ENCODE results near the gene ABHD16A. TPM values are rescaled to one million over a fixed set of nuclear protein-coding genes. Genes with fewer than 3 reads are reported as not detected.

ABHD16A gene
- total RNA-seq, 1 donor from 2014 or later = 48.2 TPM

DNA sequence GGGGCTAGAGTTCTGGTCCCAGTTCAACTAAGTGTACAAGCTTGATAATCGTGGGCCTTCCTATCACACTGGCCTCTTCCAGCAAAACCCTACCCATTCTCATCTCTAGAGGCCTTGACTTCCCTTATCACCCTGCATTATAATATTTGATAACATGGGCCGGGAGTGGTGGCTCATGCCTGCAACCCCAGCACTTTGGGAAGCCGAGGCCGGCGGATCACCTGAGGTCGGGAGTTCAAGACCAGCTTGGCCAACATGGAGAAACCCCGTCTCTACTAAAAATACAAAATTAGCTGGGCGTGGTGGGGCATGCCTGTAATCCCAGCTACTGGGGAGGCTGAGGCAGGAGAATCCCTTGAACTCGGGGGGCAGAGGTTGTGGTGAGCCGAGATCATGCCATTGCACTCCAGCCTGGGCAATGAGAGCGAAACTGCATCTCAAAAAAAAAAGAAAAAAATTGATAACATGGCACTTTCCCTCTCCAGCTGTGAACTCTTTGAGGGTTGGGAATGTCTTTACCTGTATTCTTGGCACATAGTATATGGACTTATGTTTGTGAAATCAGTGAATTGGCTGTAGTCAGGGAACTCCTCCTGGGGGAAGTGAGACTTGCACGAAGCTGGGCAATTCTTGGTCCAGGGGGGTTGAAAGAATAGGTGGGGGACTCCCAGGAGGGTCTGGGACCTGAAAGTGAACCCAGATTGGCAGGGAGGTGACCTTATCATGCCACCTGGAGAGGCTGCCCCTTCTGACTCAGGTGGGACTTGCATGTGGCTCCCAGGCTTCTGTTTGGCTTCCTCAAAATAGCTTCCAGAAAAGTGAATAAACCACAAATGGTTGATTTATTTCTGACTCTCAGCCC, 41.6 kb downstream of the ABHD16A start:
- DNase-seq = no peak

DNA sequence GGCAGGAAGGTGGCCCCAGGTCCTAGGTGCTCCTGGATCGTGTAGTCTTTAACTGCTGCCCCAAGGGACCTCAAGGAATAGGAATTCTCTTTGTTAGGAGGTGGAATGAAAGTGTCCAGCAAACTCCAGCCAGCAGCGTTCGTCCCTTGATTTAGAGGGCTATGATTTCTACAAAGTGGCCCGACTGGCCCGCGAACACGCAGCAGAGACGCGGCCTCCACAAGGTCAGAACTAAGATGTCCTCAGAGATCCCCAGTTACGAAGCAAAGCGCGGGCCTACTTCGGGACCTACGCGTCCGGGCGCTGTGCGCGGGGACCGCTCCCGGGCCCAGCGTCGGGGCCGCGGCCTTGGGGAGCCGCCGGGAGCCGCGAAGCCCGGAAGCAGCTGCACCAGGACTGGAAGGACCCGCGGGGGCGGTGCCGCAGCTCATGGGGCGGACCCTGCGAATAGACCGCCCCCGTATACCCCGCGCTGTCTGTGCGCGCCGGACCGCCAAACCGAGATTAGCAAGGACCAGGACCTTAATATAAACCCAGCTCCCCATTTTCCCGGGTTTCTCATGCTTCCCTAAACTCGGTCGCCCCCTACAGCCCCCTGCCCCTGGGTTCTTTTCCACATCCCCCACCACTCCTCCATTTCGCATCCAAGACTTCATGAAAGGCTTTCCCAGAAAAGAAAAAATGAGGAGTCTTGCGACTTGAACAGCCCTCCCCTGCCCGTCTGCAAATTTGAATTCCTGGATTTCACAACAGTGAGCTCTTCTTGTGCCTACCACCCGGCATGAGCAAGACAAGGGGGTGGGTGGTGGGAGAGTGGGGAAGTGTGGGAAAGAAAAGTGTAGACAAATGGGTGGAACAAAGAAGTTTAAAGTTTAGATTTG, 42.5 kb downstream of the ABHD16A start, which contains the start of gene C6orf47:
Gene C6orf47, minus strand, starts transcription at position 398 of the 881 bp plus-strand sequence. CDS start 831 bp downstream, outside the sequence.
- DNase-seq = peak; percentile 72

DNA sequence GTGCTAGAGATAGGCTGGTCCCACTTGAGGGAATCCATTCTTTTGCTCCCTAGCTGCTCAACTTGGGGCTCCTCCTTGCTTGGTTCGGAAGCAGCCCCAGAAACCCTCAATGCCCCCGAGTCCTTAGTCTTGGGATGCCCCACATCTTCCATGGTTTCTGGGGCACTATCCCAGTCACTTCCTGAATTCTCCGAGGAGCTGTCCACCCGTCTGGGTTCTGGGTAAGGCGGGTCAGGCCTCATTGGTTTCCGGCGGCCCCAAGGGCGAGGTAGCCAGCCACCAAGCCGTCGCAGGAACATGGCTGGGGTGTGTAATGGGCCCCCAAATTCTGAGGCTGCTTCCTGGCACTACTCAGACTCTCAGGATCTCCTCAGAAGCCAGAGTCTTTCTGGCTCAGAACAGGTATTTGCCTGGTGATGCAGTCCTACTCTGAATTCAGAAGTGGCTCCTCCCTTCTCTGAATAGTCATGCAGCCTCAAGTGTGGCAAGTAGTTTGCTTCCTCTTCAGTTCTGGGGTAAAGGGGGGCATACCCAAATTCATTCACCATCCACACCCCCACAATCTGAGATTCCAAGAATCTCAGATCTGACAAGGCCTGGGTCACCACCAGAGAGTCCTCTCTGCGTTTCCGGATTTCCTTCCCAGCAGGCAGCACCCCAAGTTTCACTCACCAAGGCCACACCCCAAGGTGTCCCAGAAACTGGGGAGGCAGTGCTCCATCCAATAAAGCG, 43.3 kb downstream of the ABHD16A start:
- peak; percentile 27 for DNase-seq

DNA sequence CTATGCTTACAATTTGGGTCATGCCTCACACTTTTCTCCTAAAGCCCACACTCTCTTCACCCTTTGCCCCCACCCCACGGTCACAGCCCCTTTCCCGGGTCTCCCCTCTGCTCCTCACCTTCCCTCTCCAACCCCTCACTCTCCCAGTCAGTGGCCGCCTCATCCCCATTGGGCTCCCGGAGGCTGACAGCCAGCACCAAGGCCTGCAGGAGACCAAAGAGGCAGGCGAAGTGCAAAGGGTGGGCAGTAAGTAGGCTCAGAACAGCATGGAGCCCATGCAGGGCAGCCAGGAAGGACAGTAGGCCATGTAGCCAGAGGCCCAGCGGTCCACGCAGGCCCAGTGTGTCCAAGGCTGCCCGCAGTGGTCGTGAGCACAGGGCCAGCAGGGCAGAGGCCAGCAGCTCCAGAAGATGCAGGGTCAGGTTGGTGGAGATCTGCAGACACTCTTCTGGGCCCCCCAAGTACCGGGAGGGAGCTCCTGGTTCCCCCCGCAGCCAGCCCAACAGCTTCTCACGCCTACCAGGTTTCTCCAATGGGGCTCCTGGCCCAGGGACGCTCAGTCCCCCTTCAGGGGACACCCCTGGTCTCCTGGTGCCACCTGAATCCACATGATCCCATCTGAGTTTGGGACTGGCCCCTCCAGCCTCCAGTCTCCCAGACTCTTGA, 44.0 kb downstream of the ABHD16A start:
- no peak for DNase-seq

DNA sequence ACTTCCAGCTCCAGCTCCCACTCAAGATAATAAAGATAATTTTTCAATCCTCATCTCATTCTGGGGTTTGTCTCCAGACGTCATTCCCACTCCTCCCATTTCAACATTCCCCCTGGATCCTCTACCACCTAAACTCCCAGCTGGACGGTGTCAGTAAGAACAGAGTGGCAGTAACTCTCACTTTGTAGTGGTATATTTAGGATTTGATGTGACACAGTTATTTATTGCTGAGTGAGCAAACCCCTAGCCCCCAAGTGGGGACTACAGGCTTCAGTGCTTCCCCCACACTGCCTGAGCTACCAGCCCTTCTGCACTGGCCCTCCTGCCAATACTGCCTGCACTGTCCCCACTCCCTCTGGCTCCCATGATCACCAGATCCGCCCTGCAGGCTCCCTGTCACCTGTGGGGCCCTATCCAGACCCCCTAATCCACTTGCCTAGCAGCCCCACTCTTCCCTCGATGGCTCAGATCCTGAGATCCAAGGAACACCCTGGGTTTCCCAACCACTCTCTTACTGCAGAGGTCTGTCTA, 44.9 kb downstream of the ABHD16A start:
- DNase-seq = no peak

DNA sequence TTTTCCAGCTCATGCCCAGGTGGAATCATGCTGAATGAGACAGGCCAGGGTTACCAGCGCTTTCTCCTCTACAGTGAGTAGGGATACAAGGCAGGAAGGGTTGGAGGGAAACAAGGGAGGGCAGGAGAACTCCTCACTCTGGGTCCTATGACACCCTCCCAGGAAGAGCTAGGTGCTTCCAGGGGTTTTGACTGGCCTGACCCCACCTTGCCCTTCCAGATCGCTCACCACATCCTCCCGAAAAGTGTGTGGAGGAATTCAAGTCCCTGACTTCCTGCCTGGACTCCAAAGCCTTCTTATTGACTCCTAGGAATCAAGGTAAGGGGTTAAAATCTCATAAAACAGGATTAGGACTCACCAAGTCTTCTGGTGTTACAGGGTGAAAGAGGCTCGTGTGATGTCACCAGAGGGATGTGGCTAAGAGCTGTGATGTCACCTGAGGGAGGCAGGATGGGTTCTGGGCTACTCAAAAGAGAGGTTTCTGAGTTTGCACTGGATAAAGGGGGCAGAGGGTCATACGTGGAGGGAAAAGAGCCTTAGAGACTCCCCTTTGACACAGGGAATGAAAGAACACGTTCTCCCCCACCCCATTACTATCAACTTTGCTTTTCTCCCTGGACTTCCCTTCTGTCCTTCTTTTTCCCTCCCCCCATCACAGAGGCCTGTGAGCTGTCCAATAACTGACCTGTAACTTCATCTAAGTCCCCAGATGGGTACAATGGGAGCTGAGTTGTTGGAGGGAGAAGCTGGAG, 45.5 kb downstream of the ABHD16A start:
- no peak for DNase-seq

DNA sequence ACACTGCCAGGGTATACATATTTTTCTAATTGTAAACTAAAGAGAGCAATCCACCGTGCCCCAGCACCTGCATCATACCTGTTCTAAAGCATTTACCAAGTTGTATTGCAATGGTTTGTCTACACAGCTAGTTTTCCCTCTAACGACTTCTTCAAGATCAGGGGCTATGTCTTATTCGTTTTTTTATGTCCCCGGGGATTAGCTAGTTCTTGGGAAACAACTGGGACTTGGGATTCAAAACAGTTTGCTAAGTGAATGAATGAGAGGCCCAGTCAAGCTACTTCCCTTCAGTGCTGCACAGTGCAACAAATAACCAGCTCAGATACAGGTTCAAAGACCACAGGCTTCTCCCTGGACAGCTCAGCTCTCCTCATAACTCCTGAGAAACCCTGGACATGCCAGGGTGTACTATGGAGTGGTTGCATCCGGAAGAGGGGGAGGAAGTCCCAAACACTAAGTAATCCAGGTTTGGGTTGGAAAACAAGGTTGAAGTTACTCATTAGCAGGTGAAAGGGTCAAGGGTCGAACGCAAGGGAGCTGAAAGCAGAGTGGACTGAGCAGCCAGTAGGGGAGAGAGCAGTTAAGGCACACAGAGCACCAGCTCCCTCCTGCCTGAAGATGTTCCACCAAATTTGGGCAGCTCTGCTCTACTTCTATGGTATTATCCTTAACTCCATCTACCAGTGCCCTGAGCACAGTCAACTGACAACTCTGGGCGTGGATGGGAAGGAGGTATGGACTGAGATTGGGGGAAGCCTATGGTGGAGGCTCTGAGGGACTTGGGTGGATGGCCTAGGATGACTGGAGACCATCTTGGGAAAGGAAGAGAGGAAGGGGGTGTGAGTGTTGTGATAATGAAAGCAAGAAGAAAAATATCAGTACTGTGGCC, 47.5 kb downstream of the ABHD16A start, which contains the start of gene APOM:
Gene APOM, plus strand, starts transcription at position 546 of the 889 bp plus-strand sequence. Its CDS starts 73 bp downstream, at position 619.
- no peak for DNase-seq

DNA sequence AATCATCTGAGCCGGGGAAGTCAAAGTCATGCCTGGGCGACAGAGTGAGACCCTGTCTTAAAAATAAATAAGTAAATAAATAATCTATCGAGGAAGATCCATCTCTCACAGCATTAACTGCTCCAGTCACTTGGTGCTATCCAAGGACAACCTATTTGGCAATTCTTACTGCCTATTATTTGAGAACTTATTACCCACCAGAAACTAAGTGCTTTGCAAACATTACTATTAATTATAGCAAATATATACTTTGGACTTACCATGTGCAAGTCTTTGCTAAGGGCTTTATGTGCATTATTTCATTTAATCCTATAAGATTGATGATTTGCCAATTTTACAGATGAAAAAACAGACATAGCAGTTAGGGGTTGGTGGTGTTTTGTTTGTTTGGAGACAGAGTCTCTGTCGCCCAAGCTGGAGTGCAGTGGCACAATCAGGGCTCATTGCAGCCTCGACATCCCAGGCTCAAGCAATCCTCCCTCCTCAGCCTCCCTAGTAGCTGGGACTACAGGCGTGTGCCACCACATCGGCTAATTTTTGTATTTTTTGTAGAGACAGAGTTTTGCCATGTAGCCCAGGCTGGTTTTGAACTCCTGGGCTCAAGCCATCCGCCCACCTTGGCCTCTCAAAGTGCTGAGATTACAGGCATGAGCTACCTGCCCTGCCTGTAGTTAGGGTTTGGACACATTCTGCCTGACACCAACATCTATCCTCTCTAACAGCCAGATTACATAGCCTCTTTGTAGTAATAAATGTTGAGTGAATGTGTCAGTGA, 48.4 kb downstream of the ABHD16A start:
- DNase-seq = no peak

DNA sequence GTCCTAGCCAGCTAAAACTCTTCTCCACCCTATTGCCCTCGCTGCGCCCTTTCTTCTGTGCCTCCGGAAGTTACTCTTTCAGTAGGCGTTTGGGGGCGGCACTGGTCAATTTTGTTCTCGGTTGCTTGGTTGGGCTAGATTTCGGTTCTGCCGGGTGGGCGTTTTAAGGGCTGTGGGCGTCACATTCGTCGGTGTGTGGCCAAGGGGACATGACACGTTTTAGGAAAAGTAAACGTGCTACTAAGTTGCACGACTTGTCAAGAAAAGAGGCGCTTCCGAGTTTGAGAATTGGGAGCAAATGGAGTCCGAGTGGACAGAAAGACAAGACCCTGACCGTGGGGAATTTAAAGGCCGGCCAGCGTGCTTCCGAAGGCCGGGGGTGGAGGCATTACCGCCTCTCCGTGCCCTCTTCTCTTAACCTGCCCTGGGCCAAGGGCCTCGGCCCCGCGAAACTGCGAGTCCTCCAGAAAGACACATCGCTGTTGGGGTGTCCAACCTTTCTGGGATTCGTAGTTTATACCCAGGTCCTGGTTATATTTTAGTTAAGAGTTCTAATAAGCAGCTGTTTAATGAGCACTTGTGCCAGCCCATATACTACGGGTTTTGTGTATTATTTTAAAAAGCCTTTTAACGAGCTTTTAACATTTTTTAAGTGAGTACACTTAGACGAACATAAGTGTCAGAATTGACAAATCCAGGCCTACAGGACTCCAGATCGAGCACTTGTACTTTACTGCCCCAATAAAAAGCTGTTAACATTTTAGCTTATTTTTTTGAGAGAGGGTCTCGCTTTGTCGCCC, 50.0 kb downstream of the ABHD16A start:
- DNase-seq = peak; percentile 90

DNA sequence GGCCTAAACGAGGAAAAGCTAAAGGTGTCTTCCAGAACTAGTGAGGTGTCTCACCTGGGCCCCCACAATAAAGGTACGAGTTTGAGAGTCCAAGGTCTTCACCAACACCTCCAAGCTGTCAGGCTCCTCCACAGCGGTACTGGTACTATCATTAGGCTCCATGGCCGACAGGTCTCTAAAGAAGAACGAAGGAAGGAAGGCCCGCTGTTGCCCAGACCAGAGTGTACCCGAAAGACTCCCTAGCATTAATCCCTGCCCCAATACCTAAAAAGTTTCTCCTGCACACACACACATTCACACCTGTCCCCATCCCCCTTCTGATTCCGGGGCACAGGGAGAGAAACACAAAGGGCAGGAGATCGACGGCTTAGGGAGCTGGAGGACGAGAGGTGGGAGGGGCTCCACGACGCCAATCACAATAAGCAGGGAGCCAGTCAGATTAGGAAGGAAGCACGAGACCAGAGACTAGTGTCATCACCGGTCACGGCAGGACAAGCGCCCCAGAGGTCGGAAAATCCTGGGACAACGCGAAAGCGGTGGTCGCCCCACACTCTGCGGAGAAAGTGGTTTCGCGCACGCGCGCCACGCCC, 51.4 kb downstream of the ABHD16A start:
- DNase-seq = peak; percentile 64

DNA sequence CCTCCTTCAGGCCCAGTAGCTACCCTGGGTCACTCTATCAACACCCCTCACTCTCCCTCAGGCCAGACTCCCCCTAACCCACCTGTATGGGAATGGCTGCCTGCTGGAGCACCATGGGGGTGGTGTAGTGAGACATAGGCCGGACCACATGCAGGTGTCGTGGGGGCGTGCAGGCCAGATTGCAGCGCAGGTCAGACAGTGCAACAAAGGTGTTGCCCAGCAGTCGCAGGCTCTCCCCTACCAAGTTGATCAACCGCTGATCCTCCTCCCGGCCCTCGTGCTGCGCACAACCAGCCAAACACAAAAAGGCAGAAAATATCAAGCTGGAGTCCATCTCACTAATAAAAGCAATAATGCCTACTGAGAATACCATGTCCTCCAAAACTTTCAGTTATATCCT, 57.8 kb downstream of the ABHD16A start:
- DNase-seq = no peak

DNA sequence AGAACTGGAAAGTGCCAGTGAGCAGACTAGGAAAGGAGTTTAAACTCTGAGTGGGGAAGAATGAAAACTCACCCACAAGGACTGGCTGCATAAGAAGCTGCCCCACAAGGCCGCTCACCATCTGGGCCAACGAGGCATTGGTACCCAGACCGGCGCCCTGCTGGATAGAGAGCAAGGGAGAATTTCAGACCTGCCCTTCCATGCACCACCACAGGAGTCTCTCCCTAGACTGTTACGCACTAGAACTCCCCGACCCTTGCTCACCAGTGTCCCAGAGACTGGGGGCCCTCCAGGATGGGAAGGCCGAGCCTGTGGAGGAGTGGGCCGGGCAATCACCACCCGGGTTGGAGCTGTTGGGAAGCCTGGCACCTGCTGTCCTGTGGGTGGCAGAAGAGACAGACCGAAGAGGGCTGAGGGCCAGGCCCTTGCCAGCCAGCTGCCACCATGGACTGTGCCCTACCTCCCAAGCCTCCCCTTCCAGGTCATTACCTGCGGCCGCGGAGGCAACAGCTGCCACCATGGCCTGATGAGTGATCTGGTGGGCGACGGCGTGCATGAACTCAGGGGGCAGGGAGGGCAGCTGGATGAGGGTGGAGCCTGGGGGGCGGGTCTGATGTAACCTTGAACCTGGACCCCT, 59.2 kb downstream of the ABHD16A start:
- no peak for DNase-seq

DNA sequence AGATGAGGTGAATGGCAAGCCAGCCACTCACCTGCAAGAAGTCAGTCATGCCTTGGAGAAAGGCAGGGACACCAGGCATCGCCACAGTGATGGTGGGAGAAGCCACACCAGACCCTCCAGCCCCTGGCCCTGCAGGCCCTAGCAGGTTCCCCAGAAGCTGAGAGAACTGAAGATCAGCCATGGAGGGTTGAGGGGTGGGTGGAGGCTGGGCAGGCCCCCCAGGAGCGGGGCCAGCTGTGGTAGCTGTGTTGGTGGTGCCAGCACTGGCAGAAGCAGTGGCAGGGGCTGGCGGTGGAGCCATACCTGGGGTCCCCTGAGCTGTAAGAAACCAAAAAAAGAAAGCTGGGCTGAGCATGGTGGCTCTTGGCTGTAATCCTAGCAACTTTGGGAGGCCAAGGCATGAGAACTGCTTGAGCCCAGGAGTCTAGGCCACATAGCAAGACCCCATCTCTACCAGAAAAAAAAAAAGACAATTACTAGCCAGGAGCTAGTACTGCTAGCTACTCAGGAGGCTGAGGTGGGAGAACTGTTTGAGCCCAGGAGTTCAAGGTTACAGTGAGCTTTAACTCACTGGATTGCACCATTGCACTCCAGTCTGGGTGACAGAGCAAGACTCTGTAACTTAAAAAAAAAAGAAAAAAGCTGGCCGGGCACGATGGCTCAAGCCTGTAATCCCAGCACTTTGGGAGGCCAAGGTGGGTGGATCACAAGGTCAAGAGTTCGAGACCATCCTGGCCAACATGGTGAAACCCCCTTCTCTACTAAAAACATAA, 60.1 kb downstream of the ABHD16A start:
- DNase-seq = no peak

DNA sequence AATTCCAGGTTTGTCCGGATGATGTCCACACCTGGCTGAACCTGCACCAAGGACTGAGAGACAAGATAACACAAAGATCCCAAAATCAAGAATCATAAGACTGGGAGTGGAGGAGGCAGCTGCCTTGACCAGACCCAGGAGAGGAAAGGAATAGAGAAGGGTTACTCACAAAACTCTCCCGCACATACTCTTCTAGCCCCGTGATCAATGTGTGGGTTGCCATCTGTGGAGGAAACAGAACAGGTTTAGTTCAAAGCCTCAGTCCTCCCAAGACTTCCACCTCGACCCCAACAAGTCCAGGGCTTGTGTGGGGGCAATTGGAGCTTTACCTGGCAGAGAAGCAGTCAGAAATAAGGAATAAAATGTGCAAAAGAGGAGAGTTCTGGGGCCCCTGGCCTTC, 61.8 kb downstream of the ABHD16A start:
- DNase-seq = no peak

DNA sequence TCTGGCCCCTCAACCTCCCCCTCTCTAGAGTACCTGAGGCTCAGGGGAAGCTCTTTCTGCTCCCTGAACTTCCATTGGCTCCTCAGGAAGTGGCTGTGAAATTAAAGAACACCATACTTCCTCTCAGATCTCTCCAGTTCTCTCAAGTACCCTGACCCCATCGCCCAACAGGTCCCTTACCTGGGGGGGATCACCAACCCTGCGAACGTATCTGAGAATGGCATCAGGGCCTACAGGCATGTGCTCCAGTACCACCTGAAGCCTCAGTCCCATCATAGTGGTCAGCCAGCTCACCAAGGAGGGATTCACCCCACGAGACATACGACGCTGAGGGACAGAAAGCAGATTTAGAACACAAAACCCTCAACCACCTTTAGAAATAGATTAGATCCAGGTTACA, 62.5 kb downstream of the ABHD16A start:
- DNase-seq = no peak

DNA sequence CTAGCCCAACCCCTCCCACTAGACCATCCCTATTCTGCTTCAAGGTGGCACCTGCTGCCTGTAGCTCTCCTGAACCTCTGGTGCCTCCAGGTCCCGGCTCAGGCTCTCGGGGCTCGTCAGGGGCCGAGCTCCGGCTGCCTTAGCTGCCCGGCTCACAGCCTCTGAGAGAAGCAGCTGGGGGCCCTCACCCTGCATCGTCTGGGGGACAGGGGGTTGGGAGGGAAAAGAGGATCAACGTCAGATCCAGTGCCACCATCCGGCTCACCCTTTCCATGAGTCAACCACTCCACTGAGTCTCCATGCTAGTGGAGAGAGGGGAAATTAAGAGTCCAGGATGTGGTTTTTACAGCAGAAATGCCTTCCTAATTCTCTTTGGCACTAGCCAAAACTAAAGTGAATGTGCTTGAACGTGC, 63.7 kb downstream of the ABHD16A start:
- no peak for DNase-seq
